ENCODE measurements around the gene SOX13.

Gene SOX13

GRCh38 chr1:204166219-204166618, 93.3 kb downstream of the SOX13 start, which contains the start of gene REN:
REN (minus strand) TSS chr1:204166337; CDS start chr1:204166293, 44 bp downstream.
- no peak for TF ChIP-seq TAF1 (IDR thresholded peaks at IDR 0.05; ENCODE audit: low read depth)
- TF ChIP-seq USF1 (IDR thresholded peaks at IDR 0.05), result no peak
- TF ChIP-seq CEBPB (IDR thresholded peaks at IDR 0.05), result no peak
- TF ChIP-seq, protein P1, sequence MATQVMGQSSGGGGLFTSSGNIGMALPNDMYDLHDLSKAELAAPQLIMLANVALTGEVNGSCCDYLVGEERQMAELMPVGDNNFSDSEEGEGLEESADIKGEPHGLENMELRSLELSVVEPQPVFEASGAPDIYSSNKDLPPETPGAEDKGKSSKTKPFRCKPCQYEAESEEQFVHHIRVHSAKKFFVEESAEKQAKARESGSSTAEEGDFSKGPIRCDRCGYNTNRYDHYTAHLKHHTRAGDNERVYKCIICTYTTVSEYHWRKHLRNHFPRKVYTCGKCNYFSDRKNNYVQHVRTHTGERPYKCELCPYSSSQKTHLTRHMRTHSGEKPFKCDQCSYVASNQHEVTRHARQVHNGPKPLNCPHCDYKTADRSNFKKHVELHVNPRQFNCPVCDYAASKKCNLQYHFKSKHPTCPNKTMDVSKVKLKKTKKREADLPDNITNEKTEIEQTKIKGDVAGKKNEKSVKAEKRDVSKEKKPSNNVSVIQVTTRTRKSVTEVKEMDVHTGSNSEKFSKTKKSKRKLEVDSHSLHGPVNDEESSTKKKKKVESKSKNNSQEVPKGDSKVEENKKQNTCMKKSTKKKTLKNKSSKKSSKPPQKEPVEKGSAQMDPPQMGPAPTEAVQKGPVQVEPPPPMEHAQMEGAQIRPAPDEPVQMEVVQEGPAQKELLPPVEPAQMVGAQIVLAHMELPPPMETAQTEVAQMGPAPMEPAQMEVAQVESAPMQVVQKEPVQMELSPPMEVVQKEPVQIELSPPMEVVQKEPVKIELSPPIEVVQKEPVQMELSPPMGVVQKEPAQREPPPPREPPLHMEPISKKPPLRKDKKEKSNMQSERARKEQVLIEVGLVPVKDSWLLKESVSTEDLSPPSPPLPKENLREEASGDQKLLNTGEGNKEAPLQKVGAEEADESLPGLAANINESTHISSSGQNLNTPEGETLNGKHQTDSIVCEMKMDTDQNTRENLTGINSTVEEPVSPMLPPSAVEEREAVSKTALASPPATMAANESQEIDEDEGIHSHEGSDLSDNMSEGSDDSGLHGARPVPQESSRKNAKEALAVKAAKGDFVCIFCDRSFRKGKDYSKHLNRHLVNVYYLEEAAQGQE (IDR thresholded peaks at IDR 0.05; ENCODE audit: low read depth), result no peak
- no peak for TF ChIP-seq EGR1 (IDR thresholded peaks at IDR 0.05)
- TF ChIP-seq ZBTB7A (IDR thresholded peaks at IDR 0.05; ENCODE audit: low read depth), result no peak
- TF ChIP-seq EP300 (IDR thresholded peaks at IDR 0.05; ENCODE audit: borderline replicate concordance), result no peak
- no peak for TF ChIP-seq RAD21 (IDR thresholded peaks at IDR 0.05; ENCODE audit: low read depth)
- TF ChIP-seq YY1 (IDR thresholded peaks at IDR 0.05; ENCODE audit: low read depth), result no peak
- no peak for TF ChIP-seq TEAD4 (IDR thresholded peaks at IDR 0.05)
- no peak for TF ChIP-seq TCF12 (IDR thresholded peaks at IDR 0.05; ENCODE audit: low read depth)
- TF ChIP-seq FOXM1 (IDR thresholded peaks at IDR 0.05; ENCODE audit: borderline replicate concordance, low read depth), result no peak
- TF ChIP-seq MAX (IDR thresholded peaks at IDR 0.05), result no peak
- TF ChIP-seq NFIC (IDR thresholded peaks at IDR 0.05), result no peak
- no peak for TF ChIP-seq CREB1 (IDR thresholded peaks at IDR 0.05; ENCODE audit: low read depth)

DNA sequence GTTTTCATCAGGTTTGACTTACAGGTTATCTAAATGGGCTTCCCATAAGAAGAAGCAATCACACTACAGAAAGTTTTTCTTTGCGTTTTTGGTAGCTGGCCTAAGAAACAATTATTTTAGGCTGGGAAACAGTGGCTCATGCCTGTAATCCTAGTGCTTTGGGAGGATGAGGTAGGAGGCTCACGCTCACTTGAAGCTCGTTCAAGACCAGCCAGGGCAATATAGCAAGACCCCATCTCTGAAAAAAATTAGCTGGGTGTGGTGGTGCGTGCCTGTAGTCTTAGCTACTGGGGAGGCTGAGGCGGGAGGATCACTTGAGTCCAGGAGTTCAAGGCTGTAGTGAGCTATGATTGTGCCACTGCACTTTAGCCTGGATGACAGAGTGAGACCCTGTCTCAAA, 94.8 kb downstream of the SOX13 start:
- TF ChIP-seq, protein P1 (IDR thresholded peaks at IDR 0.05; ENCODE audit: low read depth), result no peak
- TF ChIP-seq EGR1 (IDR thresholded peaks at IDR 0.05), result no peak
- TF ChIP-seq TEAD4 (IDR thresholded peaks at IDR 0.05), result no peak
- no peak for TF ChIP-seq FOXM1 (IDR thresholded peaks at IDR 0.05; ENCODE audit: borderline replicate concordance, low read depth)
- no peak for TF ChIP-seq TCF12 (IDR thresholded peaks at IDR 0.05; ENCODE audit: low read depth)
- TF ChIP-seq ZBTB7A (IDR thresholded peaks at IDR 0.05; ENCODE audit: low read depth), result no peak

DNA sequence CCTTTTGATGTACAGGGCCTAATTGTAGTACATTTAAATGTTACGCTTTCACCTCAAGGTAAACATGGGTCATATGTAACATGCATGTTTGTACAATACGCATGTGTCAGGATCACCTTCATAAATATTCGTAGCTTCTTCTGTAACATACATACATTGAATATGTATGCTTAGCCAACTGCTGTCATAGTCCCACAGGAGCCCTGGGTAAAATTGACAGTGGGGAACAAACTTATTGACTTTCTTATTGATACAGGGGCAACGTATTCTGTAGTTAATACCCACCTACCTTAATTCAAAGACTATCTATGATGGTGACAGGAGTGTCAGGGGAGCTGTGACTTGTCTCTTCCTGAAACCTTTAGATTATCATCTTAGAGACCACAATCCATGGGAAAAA, 96.9 kb downstream of the SOX13 start:
- TF ChIP-seq TEAD4 (IDR thresholded peaks at IDR 0.05) (no peak), USF1 (IDR thresholded peaks at IDR 0.05) (no peak), FOXM1 (IDR thresholded peaks at IDR 0.05; ENCODE audit: borderline replicate concordance, low read depth) (no peak), RAD21 (IDR thresholded peaks at IDR 0.05; ENCODE audit: low read depth) (no peak), ZBTB7A (IDR thresholded peaks at IDR 0.05; ENCODE audit: low read depth) (no peak)

- no peak for TF ChIP-seq MAX (IDR thresholded peaks at IDR 0.05)
- no peak for TF ChIP-seq FOXM1 (IDR thresholded peaks at IDR 0.05; ENCODE audit: borderline replicate concordance, low read depth)
- TF ChIP-seq EGR1 (IDR thresholded peaks at IDR 0.05), result no peak
- no peak for TF ChIP-seq TCF12 (IDR thresholded peaks at IDR 0.05; ENCODE audit: low read depth)
Observed at GRCh38 chr1:204170494-204171155, 97.7 kb downstream of the SOX13 start.

GRCh38 chr1:204171751-204172178, 98.8 kb downstream of the SOX13 start:
- TF ChIP-seq, protein P1 (IDR thresholded peaks at IDR 0.05; ENCODE audit: low read depth), result no peak
- TF ChIP-seq NFIC (IDR thresholded peaks at IDR 0.05) (no peak), CREB1 (IDR thresholded peaks at IDR 0.05; ENCODE audit: low read depth) (no peak), TCF12 (IDR thresholded peaks at IDR 0.05; ENCODE audit: low read depth) (0 out of 2 replicates have a peak, but pooled peaks have one; percentile 17), YY1 (IDR thresholded peaks at IDR 0.05; ENCODE audit: low read depth) (no peak), MAX (IDR thresholded peaks at IDR 0.05) (no peak), TEAD4 (IDR thresholded peaks at IDR 0.05) (peak; percentile 53), FOXM1 (IDR thresholded peaks at IDR 0.05; ENCODE audit: borderline replicate concordance, low read depth) (peak; percentile 38; the same call in 1 of the 2 replicates), ZBTB7A (IDR thresholded peaks at IDR 0.05; ENCODE audit: low read depth) (no peak), RAD21 (IDR thresholded peaks at IDR 0.05; ENCODE audit: low read depth) (no peak), EGR1 (IDR thresholded peaks at IDR 0.05) (no peak), EP300 (IDR thresholded peaks at IDR 0.05; ENCODE audit: borderline replicate concordance) (no peak), TAF1 (IDR thresholded peaks at IDR 0.05; ENCODE audit: low read depth) (no peak), USF1 (IDR thresholded peaks at IDR 0.05) (no peak), CEBPB (IDR thresholded peaks at IDR 0.05) (peak; percentile 68)
